GM12801 (cell line): ENCODE measurements around the gene DISP3.

Experiments
- CTCF ChIP-seq: IDR thresholded peaks from one replicate; pipeline ENCODE4 v1.5.1; 2011; ENCODE audit warnings: control low read depth; ENCODE audit not compliant: insufficient read length; ENCODE audit errors: extremely low read depth

Gene DISP3

GRCh38 chr1:11449100-11449403 is 29.9 kb upstream of the DISP3 start:
- TF ChIP-seq CTCF = no peak

GRCh38 chr1:11450310-11450709 is 28.6 kb upstream of the DISP3 start:
- no peak for TF ChIP-seq CTCF

GRCh38 chr1:11453742-11454491 is 25.0 kb upstream of the DISP3 start:
- no peak for TF ChIP-seq CTCF

- no peak for TF ChIP-seq CTCF
Observed at GRCh38 chr1:11455967-11456570, 22.9 kb upstream of the DISP3 start.

- TF ChIP-seq CTCF = no peak
Observed at GRCh38 chr1:11456965-11457364, 22.0 kb upstream of the DISP3 start.

GRCh38 chr1:11458811-11459275 is 20.1 kb upstream of the DISP3 start:
- no peak for TF ChIP-seq CTCF

GRCh38 chr1:11461531-11462137 is 17.3 kb upstream of the DISP3 start:
- TF ChIP-seq CTCF = no peak
